AG04450 (cell line): ENCODE data around the gene TRPM5. TPM values are rescaled to one million over a fixed set of nuclear protein-coding genes. Genes with fewer than 3 reads are reported as not detected.
"Not testable (repeated sequence)": the region's sequence is repeated elsewhere in the genome, so short reads cannot be mapped to it uniquely, and the experiment has no call there.

ENCODE experiments used
- CTCF ChIA-PET: fragments of 300-600, 350-600 bp; formaldehyde crosslinking; extraction: SDS; loops from one replicate; lab custom pipeline; 2022; ENCODE audit warnings: antibody characterized with exemption, inconsistent platforms; lab: Charles Lee
- POLR2A ChIA-PET: fragments of 350-600 bp; formaldehyde crosslinking; extraction: SDS; loops from one replicate; lab custom pipeline; 2021; ENCODE audit warnings: antibody characterized with exemption, inconsistent platforms; lab: Yijun Ruan, JAX
- DNase-seq: peaks from one replicate; pipeline ENCODE4 v3.0.0-alpha.2; 2011; ENCODE audit warnings: low read depth, low spot score
- H3K27ac ChIP-seq: one replicate; pipeline ENCODE4 v1.5.1; 2012; ENCODE audit warnings: low read depth, low read length, control low read depth
- H3K27me3 ChIP-seq: one replicate; pipeline ENCODE4 v1.6.0; 2012; ENCODE audit warnings: low read length; ENCODE audit not compliant: control insufficient read depth, insufficient read depth
- H3K4me3 ChIP-seq: 2 replicates; pipeline ENCODE4 v1.5.1; 2011; ENCODE audit warnings: mild to moderate bottlenecking, low read depth, low read length, control low read depth
- H3K9me3 ChIP-seq: 2 replicates; pipeline ENCODE4 v1.5.1; 2012; ENCODE audit warnings: low read length; ENCODE audit not compliant: control insufficient read depth, insufficient read depth
- CTCF ChIP-seq: IDR thresholded peaks from 2 replicates; pipeline ENCODE4 v1.5.1; 2011; ENCODE audit warnings: low read depth, low read length, control low read depth, inconsistent platforms
- polyA plus RNA-seq: library from polyadenylated mRNA; depleted of rRNA; stranded (reverse); fragments of >200 nt; gene quantifications from 2 replicates; pipeline ENCODE4 v1.2.3, GENCODE V29; 2011

The TRPM5 gene
- polyA plus RNA-seq, 1 experiment: not detected

GRCh38 chr11:2483426-2483825 is 39.1 kb upstream of the TRPM5 start:
- ChIA-PET POLR2A (no interaction called here), CTCF (no interaction called here)
- Histone ChIP-seq H3K27me3 (peaks cover 17% of the 10 kb centered on the region), H3K9me3 (peaks cover 8% of the 10 kb centered on the region; the same call in 1 of the 2 replicates), H3K27ac (no peak overlapping the region), H3K4me3 (no peak overlapping the region)
- TF ChIP-seq CTCF: no peak
- DNase-seq: no peak

GRCh38 chr11:2482745-2483144 is 38.4 kb upstream of the TRPM5 start:
- no peak for TF ChIP-seq CTCF
- no peak for DNase-seq
- Histone ChIP-seq H3K27me3 (peaks cover 17% of the 10 kb centered on the region), H3K4me3 (no peak overlapping the region), H3K27ac (no peak overlapping the region), H3K9me3 (peaks cover 8% of the 10 kb centered on the region; the same call in 1 of the 2 replicates)
- ChIA-PET CTCF (no interaction called here), POLR2A (no interaction called here)

DNA sequence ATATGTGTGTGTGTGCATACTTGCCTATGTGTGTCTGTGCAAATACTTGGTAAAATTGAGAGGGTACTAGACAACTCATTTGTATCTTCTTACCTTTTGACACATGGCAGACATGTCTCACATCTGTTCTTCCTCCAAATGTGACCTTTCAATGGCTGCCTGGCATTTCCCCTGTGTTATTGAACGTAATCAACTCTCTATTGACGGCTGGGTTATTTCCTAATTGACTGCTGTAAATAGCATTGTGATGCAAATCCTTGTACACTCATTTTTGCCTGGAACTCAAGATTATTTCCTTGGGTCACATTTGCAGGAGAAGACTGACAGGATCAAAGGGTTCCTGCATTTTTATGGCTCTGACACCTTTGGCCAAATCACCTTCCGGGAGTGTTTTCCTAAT is 37.9 kb upstream of the TRPM5 start:
- Histone ChIP-seq H3K27ac (no peak overlapping the region), H3K27me3 (peaks cover 17% of the 10 kb centered on the region), H3K4me3 (no peak overlapping the region), H3K9me3 (peaks cover 8% of the 10 kb centered on the region; the same call in 1 of the 2 replicates)
- ChIA-PET CTCF (interaction anchor here (0.6 kb wide), 1 partner anchor 570 kb away, joined by 3 read pairs; no protein-coding TSS in a partner anchor), POLR2A (no interaction called here)
- no peak for TF ChIP-seq CTCF
- no peak for DNase-seq

GRCh38 chr11:2481253-2481652 is 36.9 kb upstream of the TRPM5 start:
- ChIA-PET CTCF (no interaction called here), POLR2A (no interaction called here)
- H3K27ac ChIP-seq: no peak overlapping the region
- H3K9me3 ChIP-seq: peaks cover 8% of the 10 kb centered on the region; the same call in 1 of the 2 replicates
- DNase-seq: no peak
- peaks cover 19% of the 10 kb centered on the region for H3K27me3 ChIP-seq
- TF ChIP-seq CTCF: no peak
- H3K4me3 ChIP-seq: no peak overlapping the region

GRCh38 chr11:2480874-2481220 is 36.5 kb upstream of the TRPM5 start:
- DNase-seq: no peak
- ChIA-PET POLR2A (no interaction called here), CTCF (no interaction called here)
- Histone ChIP-seq H3K4me3 (no peak overlapping the region), H3K27ac (no peak overlapping the region), H3K27me3 (peaks cover 19% of the 10 kb centered on the region), H3K9me3 (peaks cover 8% of the 10 kb centered on the region; the same call in 1 of the 2 replicates)
- no peak for TF ChIP-seq CTCF

GRCh38 chr11:2480067-2480873 is 36.0 kb upstream of the TRPM5 start:
- POLR2A ChIA-PET, DNase-seq, H3K4me3 ChIP-seq, CTCF ChIA-PET, H3K27ac ChIP-seq, H3K9me3 ChIP-seq: not testable (repeated sequence)
- peaks cover 19% of the 10 kb centered on the region for H3K27me3 ChIP-seq
